Nephron progenitor cell (in vitro differentiated cells): ENCODE results near the gene EPC2.

Experiments used
- DNase-seq: peaks from one replicate; pipeline ENCODE4 v3.0.0; 2021
- H3K27ac Mint-ChIP-seq: 2 replicates; pipeline ENCODE4 v1.8.0; 2021; ENCODE audit warnings: mild to moderate bottlenecking, moderate library complexity, mixed read lengths
- H3K27me3 Mint-ChIP-seq: 2 replicates; pipeline ENCODE4 v1.8.0; 2021; ENCODE audit warnings: mild to moderate bottlenecking, low read depth, mixed read lengths; ENCODE audit not compliant: poor library complexity
- H3K36me3 Mint-ChIP-seq: 2 replicates; pipeline ENCODE4 v1.8.0; 2021; ENCODE audit warnings: low read depth, mixed read lengths
- H3K4me1 Mint-ChIP-seq: 2 replicates; pipeline ENCODE4 v1.8.0; 2021; ENCODE audit warnings: mixed read lengths
- H3K4me3 Mint-ChIP-seq: 2 replicates; pipeline ENCODE4 v1.8.0; 2021; ENCODE audit warnings: mild to moderate bottlenecking, moderate library complexity, mixed read lengths
- H3K9me3 Mint-ChIP-seq: 2 replicates; pipeline ENCODE4 v1.8.0; 2021; ENCODE audit warnings: mild to moderate bottlenecking, moderate library complexity, mixed read lengths
- TF ChIP-seq, protein P1 (sequence below): fragments of 200-600 bp; sonication (generic); IDR thresholded peaks from 2 replicates; pipeline ENCODE4 v1.5.0; 2021; ENCODE audit warnings: antibody characterized with exemption

EPC2 gene

DNA sequence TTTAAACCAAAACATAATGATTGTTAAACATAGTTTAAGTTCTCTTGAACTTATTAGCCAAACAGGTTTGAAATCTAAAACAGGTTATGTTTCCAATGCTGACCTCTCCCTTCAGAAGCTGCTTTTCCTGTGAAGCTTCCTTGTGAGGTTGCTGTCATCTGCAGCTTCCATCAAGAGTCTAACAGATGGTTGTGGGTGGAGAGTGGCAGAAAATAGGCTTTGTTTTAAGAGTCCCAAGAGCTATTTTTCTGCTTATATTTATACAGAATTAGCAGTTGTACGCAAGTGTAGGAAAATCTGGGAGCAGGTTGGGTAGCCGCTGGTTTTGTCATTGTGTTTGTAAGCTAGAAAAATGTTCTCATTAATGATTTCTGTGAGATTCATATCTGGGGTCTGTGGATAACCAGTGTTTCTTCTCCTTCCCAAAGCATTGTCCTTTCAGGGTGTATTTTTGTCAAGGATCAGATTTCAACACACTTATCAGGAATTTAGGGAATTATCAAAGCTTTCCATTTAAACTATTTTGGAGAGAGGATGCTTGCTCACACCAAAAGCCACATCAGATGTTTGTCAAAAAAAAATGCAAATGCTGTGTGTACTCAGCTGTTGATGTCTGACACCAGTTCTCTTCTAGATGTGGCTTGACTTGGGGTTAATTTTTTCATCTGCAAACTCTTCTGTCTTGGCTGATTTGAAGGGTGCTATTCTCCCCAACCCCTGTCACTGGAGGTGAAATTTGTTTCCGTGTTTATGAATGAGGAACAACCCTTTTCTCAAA is 152.4 kb downstream of the EPC2 start:
- Mint-ChIP-seq H3K9me3 (no peaks in the 10 kb centered on the region), H3K4me3 (no peak overlapping the region), H3K27ac (no peak overlapping the region), H3K27me3 (no peaks in the 10 kb centered on the region), H3K36me3 (no peaks in the 10 kb centered on the region), H3K4me1 (no peaks in the 10 kb centered on the region)
- TF ChIP-seq, protein P1, sequence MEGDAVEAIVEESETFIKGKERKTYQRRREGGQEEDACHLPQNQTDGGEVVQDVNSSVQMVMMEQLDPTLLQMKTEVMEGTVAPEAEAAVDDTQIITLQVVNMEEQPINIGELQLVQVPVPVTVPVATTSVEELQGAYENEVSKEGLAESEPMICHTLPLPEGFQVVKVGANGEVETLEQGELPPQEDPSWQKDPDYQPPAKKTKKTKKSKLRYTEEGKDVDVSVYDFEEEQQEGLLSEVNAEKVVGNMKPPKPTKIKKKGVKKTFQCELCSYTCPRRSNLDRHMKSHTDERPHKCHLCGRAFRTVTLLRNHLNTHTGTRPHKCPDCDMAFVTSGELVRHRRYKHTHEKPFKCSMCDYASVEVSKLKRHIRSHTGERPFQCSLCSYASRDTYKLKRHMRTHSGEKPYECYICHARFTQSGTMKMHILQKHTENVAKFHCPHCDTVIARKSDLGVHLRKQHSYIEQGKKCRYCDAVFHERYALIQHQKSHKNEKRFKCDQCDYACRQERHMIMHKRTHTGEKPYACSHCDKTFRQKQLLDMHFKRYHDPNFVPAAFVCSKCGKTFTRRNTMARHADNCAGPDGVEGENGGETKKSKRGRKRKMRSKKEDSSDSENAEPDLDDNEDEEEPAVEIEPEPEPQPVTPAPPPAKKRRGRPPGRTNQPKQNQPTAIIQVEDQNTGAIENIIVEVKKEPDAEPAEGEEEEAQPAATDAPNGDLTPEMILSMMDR: no peak
- DNase-seq: no peak

GRCh38 chr2:148802448-148803220 is 158.1 kb downstream of the EPC2 start:
- peaks cover 20% of the 10 kb centered on the region for H3K9me3 Mint-ChIP-seq
- no peak overlapping the region for H3K27ac Mint-ChIP-seq

GRCh38 chr2:148810081-148810480 is 165.5 kb downstream of the EPC2 start:
- no peak for DNase-seq
- Mint-ChIP-seq H3K4me1 (peaks cover 5% of the 10 kb centered on the region), H3K4me3 (no peak overlapping the region), H3K9me3 (peaks cover 22% of the 10 kb centered on the region), H3K27me3 (peaks cover 17% of the 10 kb centered on the region), H3K36me3 (peaks cover 5% of the 10 kb centered on the region), H3K27ac (no peak overlapping the region)
- TF ChIP-seq, protein P1: no peak

More at GRCh38 chr2:148802448-148803220, 158.1 kb downstream of the EPC2 start:
- Mint-ChIP-seq H3K27me3 (no peaks in the 10 kb centered on the region), H3K36me3 (peaks cover 4% of the 10 kb centered on the region), H3K4me1 (no peaks in the 10 kb centered on the region), H3K4me3 (no peak overlapping the region)
- TF ChIP-seq, protein P1: no peak
- no peak for DNase-seq

DNA sequence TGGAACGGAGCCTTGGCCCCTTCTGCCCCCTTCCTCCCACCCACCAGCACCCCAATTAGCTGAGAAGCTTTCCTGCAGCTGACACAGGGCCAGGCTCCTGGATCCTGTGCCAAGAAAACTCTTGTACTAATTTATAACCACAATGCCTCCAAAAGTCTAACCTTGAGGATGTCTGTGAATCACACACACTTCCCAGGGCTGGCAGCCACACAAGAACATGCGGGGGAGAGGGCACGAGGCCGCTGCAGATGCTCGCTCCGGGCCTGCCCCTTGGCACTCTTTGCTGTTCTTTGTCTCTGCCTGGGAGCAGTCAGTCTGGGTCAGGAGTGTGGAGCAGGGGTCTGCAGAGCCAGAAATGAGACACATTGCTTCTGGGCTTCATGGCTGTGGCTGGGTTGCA is 167.8 kb downstream of the EPC2 start:
- TF ChIP-seq, protein P1: no peak
- peaks cover 11% of the 10 kb centered on the region for H3K4me1 Mint-ChIP-seq
- H3K9me3 Mint-ChIP-seq: peaks cover 6% of the 10 kb centered on the region
- H3K27me3 Mint-ChIP-seq: peaks cover 23% of the 10 kb centered on the region
- no peak overlapping the region for H3K4me3 Mint-ChIP-seq
- peaks cover 4% of the 10 kb centered on the region for H3K36me3 Mint-ChIP-seq
- no peak overlapping the region for H3K27ac Mint-ChIP-seq
- no peak for DNase-seq

DNA sequence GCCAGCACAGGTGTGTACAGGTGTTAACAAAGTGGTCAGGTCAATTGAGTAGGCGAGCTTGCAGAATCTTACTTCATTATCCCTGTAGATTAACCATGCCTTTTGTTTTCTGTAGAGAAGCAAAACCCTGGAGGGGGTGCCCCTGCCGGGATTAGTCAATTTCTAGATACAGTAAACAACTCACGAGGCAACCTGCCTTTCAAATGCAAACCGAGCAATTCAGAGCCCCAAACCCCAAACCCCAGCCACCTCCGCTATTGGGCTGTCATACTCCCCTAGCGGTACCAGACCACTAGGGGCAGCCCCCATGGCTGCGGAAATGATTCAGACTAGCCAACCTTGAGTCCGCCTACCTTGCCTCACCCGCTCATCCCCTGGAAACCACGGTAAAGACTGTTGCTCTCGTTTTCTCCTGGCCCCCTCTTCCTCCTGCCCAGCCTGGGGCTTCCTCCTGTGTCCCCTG is 169.1 kb downstream of the EPC2 start:
- TF ChIP-seq, protein P1: peak; percentile 18
- peaks cover 14% of the 10 kb centered on the region for H3K4me1 Mint-ChIP-seq
- no peak for DNase-seq
- peaks cover 19% of the 10 kb centered on the region for H3K27me3 Mint-ChIP-seq
- H3K27ac Mint-ChIP-seq: no peak overlapping the region
- H3K4me3 Mint-ChIP-seq: no peak overlapping the region
- no peaks in the 10 kb centered on the region for H3K9me3 Mint-ChIP-seq
- H3K36me3 Mint-ChIP-seq: no peaks in the 10 kb centered on the region
